H1 (cell line): ENCODE data around the gene UGT1A9. TPM values are rescaled to one million over a fixed set of nuclear protein-coding genes. Genes with fewer than 3 reads are reported as not detected.

Experiments
- CTCF ChIA-PET: fragments of 300-600 bp; sonication (Branson Sonifier 250); formaldehyde crosslinking; loops from one replicate; lab custom pipeline; 2021; ENCODE audit not compliant: partially characterized antibody; lab: Charles Lee
- POLR2A ChIA-PET: fragments of 300-600 bp; sonication (Branson Sonifier 250); formaldehyde crosslinking; loops from one replicate; lab custom pipeline; 2021; ENCODE audit warnings: inconsistent platforms; ENCODE audit not compliant: partially characterized antibody; lab: Charles Lee
- DNase-seq, 2 experiments: peaks; one replicate each; pipeline versions ENCODE4 v3.0.0 to v3.0.0-alpha.2; 2010 to 2022; ENCODE audit warnings: low spot score in 2 of 2, low read depth in 1 of 2, mixed read lengths in 1 of 2
- FAIRE-seq: peaks from 2 replicates; lab custom pipeline; 2011; peaks lifted over from hg19 to GRCh38; lab: Jason Lieb, UNC
- H2AFZ ChIP-seq: 2 replicates; pipeline ENCODE4 v1.8.1; 2012; ENCODE audit warnings: low read length, inconsistent platforms
- H2AK5ac ChIP-seq: 2 replicates; pipeline ENCODE4 v1.6.1; 2013; ENCODE audit warnings: low read depth, low read length
- H2BK120ac ChIP-seq: replicated peaks from 2 replicates; pipeline ENCODE3; 2013; ENCODE audit warnings: low read depth, low read length, inconsistent platforms
- H2BK12ac ChIP-seq: 2 replicates; pipeline ENCODE4 v1.6.1; 2013; ENCODE audit warnings: low read depth, low read length
- H2BK15ac ChIP-seq: 2 replicates; pipeline ENCODE4 v1.6.1; 2013; ENCODE audit warnings: low read length
- H2BK20ac ChIP-seq: 2 replicates; pipeline ENCODE4 v1.6.1; 2013; ENCODE audit warnings: low read length
- H2BK5ac ChIP-seq: 2 replicates; pipeline ENCODE4 v1.6.1; 2013; ENCODE audit warnings: low read depth, low read length
- H3K14ac ChIP-seq: 2 replicates; pipeline ENCODE4 v1.6.1; 2013; ENCODE audit warnings: inconsistent platforms; ENCODE audit not compliant: insufficient read length
- H3K18ac ChIP-seq: 2 replicates; pipeline ENCODE4 v1.6.1; 2013; ENCODE audit warnings: low read length; ENCODE audit errors: extremely low read depth
- H3K23ac ChIP-seq: 2 replicates; pipeline ENCODE4 v1.6.1; 2013; ENCODE audit warnings: inconsistent platforms; ENCODE audit not compliant: insufficient read length
- H3K23me2 ChIP-seq: 2 replicates; pipeline ENCODE4 v1.6.1; 2013; ENCODE audit warnings: low read depth, low read length
- H3K27ac ChIP-seq: 2 replicates; pipeline ENCODE4 v1.6.1; 2011; ENCODE audit warnings: low read depth, low read length, inconsistent platforms
- H3K27me3 ChIP-seq, 4 experiments: replicated peaks in 1 of 4; 1 replicate in 1 of 4; 2 replicates in 3 of 4; pipeline versions ENCODE4 v1.6.1 to v1.8.1; 2011 to 2013; ENCODE audit warnings: low read length in 3 of 4, mild to moderate bottlenecking in 3 of 4, inconsistent platforms in 2 of 4, mixed read lengths in 2 of 4, moderate library complexity in 1 of 4; ENCODE audit not compliant: control insufficient read depth in 3 of 4, insufficient read depth in 3 of 4; ENCODE audit errors: extremely low read depth in 1 of 4
- H3K36me3 ChIP-seq, 4 experiments: 2 replicates each; pipeline versions ENCODE4 v1.6.1 to v1.8.1; 2011 to 2013; ENCODE audit warnings: mild to moderate bottlenecking in 4 of 4, low read length in 3 of 4, moderate library complexity in 2 of 4, control low read depth in 1 of 4, inconsistent platforms in 1 of 4; ENCODE audit not compliant: insufficient read depth in 4 of 4, control insufficient read depth in 2 of 4
- H3K4ac ChIP-seq: replicated peaks from 2 replicates; pipeline ENCODE3; 2013; ENCODE audit warnings: low read length, low read depth, mixed read lengths, inconsistent platforms; ENCODE audit not compliant: insufficient read length
- H3K4me1 ChIP-seq, 4 experiments: replicated peaks in 1 of 4; 1 replicate in 1 of 4; 2 replicates in 3 of 4; pipeline versions ENCODE4 v1.6.1 to v1.8.1; 2011 to 2013; ENCODE audit warnings: low read length in 3 of 4, inconsistent platforms in 2 of 4, mixed read lengths in 1 of 4; ENCODE audit not compliant: insufficient read depth in 4 of 4, control insufficient read depth in 3 of 4
- H3K4me2 ChIP-seq, 2 experiments: 2 replicates each; pipeline versions ENCODE4 v1.6.1 to v1.8.1; 2011 to 2013; ENCODE audit warnings: low read depth in 2 of 2, low read length in 2 of 2, control low read depth in 1 of 2, inconsistent platforms in 1 of 2, mild to moderate bottlenecking in 1 of 2; ENCODE audit not compliant: insufficient read depth in 1 of 2
- H3K4me3 ChIP-seq, 4 experiments: fragments of 200-600, 300-600 bp in 1 of 4; sonication (generic), shearing (Covaris generic), sonication (Bioruptor Twin) in 1 of 4; 2 replicates each; pipeline versions ENCODE4 v1.5.1 to v1.8.1; 2011 to 2016; ENCODE audit warnings: low read length in 4 of 4, low read depth in 3 of 4, control low read depth in 2 of 4, inconsistent platforms in 2 of 4, mild to moderate bottlenecking in 2 of 4, mixed read lengths in 1 of 4, moderate library complexity in 1 of 4; ENCODE audit not compliant: insufficient read depth in 2 of 4; ENCODE audit errors: extremely low read depth in 1 of 4
- H3K56ac ChIP-seq: replicated peaks from 2 replicates; pipeline ENCODE3; 2013; ENCODE audit warnings: low read depth, mild to moderate bottlenecking, mixed read lengths, low read length, inconsistent platforms; ENCODE audit not compliant: insufficient read length
- H3K79me1 ChIP-seq: 2 replicates; pipeline ENCODE4 v1.6.1; 2013; ENCODE audit warnings: low read depth, low read length, control low read depth
- H3K79me2 ChIP-seq, 2 experiments: 2 replicates each; pipeline versions ENCODE4 v1.6.1 to v1.8.1; 2012 to 2013; ENCODE audit warnings: low read length in 2 of 2, mild to moderate bottlenecking in 2 of 2, inconsistent platforms in 1 of 2; ENCODE audit not compliant: insufficient read depth in 2 of 2, control insufficient read depth in 1 of 2
- H3K9ac ChIP-seq, 4 experiments: replicated peaks in 1 of 4; 1 replicate in 1 of 4; 2 replicates in 3 of 4; pipeline versions ENCODE4 v1.6.1 to v1.8.1; 2011 to 2013; ENCODE audit warnings: low read depth in 3 of 4, low read length in 3 of 4, control low read depth in 2 of 4, mild to moderate bottlenecking in 2 of 4, moderate library complexity in 2 of 4, inconsistent platforms in 1 of 4; ENCODE audit errors: extremely low read depth in 1 of 4
- H3K9me3 ChIP-seq, 2 experiments: 2 replicates each; pipeline versions ENCODE4 v1.6.1 to v1.8.1; 2012 to 2013; ENCODE audit warnings: mild to moderate bottlenecking in 2 of 2, moderate library complexity in 2 of 2, control low read depth in 1 of 2, inconsistent platforms in 1 of 2, low read depth in 1 of 2, low read length in 1 of 2, mixed read lengths in 1 of 2; ENCODE audit not compliant: insufficient read depth in 2 of 2
- H4K20me1 ChIP-seq, 2 experiments: replicated peaks in 1 of 2; 2 replicates each; pipeline versions ENCODE3 to v1.8.1; 2011 to 2013; ENCODE audit warnings: inconsistent platforms in 2 of 2, low read length in 2 of 2, mild to moderate bottlenecking in 1 of 2; ENCODE audit not compliant: insufficient read depth in 2 of 2, control insufficient read depth in 1 of 2
- H4K5ac ChIP-seq: 2 replicates; pipeline ENCODE4 v1.6.1; 2013; ENCODE audit warnings: low read length, low read depth, mixed read lengths, inconsistent platforms; ENCODE audit not compliant: insufficient read length
- H4K8ac ChIP-seq: 2 replicates; pipeline ENCODE4 v1.8.0; 2013; ENCODE audit warnings: mild to moderate bottlenecking, moderate library complexity, low read length, inconsistent platforms; ENCODE audit not compliant: insufficient read depth; ENCODE audit errors: extremely low read depth
- H4K91ac ChIP-seq: replicated peaks from 2 replicates; pipeline ENCODE3; 2013; ENCODE audit warnings: low read length, mixed read lengths, inconsistent platforms; ENCODE audit not compliant: insufficient read length
- ATF3 ChIP-seq: IDR thresholded peaks from 2 replicates; pipeline ENCODE4 v1.6.1; 2011; ENCODE audit warnings: low read depth, mild to moderate bottlenecking, low read length; ENCODE audit not compliant: insufficient read depth
- CEBPB ChIP-seq: IDR thresholded peaks from 2 replicates; pipeline ENCODE4 v1.6.1; 2012; ENCODE audit warnings: low read depth, low read length
- CHD2 ChIP-seq: IDR thresholded peaks from 2 replicates; pipeline ENCODE4 v1.6.1; 2012; ENCODE audit warnings: low read length, improper control_type of control experiment
- EP300 ChIP-seq, 2 experiments: IDR thresholded peaks; 1 replicate in 1 of 2; 2 replicates in 1 of 2; pipeline ENCODE4 v1.6.1; 2011 to 2012; ENCODE audit warnings: low read depth in 2 of 2, low read length in 2 of 2, mild to moderate bottlenecking in 2 of 2, borderline replicate concordance in 1 of 2, inconsistent platforms in 1 of 2, moderate library complexity in 1 of 2
- FOSL1 ChIP-seq: IDR thresholded peaks from 2 replicates; pipeline ENCODE4 v1.6.1; 2011; ENCODE audit warnings: mild to moderate bottlenecking, low read depth, low read length, moderate library complexity; ENCODE audit not compliant: insufficient read depth
- GTF2F1 ChIP-seq: IDR thresholded peaks from 2 replicates; pipeline ENCODE4 v1.6.1; 2012; ENCODE audit warnings: low read depth, low read length, improper control_type of control experiment, borderline replicate concordance
- JUND ChIP-seq: IDR thresholded peaks from 2 replicates; pipeline ENCODE4 v1.6.1; 2011; ENCODE audit warnings: mild to moderate bottlenecking, improper control_type of control experiment, low read length
- PHF8 ChIP-seq: fragments of 200-600 bp; sonication (generic); conservative IDR thresholded peaks from 2 replicates; pipeline ENCODE4 v1.7.1; 2012; ENCODE audit warnings: low read depth, mild to moderate bottlenecking, inconsistent platforms, low read length, moderate library complexity
- POU5F1 ChIP-seq: IDR thresholded peaks from 2 replicates; pipeline ENCODE4 v1.6.1; 2011; ENCODE audit warnings: low read depth, mild to moderate bottlenecking, low read length, moderate library complexity
- RXRA ChIP-seq: IDR thresholded peaks from 2 replicates; pipeline ENCODE4 v1.6.1; 2011; ENCODE audit warnings: low read depth, mild to moderate bottlenecking, low read length, moderate library complexity; ENCODE audit not compliant: insufficient read depth
- SAP30 ChIP-seq: fragments of 300-600 bp; sonication (generic); IDR thresholded peaks from 2 replicates; pipeline ENCODE4 v1.7.1; 2012; ENCODE audit warnings: low read length, moderate library complexity, mild to moderate bottlenecking, inconsistent platforms; ENCODE audit not compliant: insufficient read depth, insufficient replicate concordance
- SIRT6 ChIP-seq: IDR thresholded peaks from one replicate; pipeline ENCODE4 v1.7.1; 2012; ENCODE audit warnings: low read length, inconsistent platforms
- YY1 ChIP-seq: IDR thresholded peaks from 2 replicates; pipeline ENCODE4 v1.6.1; 2011; ENCODE audit warnings: low read depth, mild to moderate bottlenecking, low read length
- ZNF274 ChIP-seq: IDR thresholded peaks from 2 replicates; pipeline ENCODE4 v1.7.0; 2012; ENCODE audit warnings: low read length, borderline replicate concordance; ENCODE audit errors: extremely low read depth
- WGBS, 2 experiments: shearing (Covaris generic) in 1 of 2; methylation state at CpG; one replicate each; pipeline versions ENCODE4 v1.1.6 to v1.1.7; 2013 to 2015; ENCODE audit warnings: low lambda C conversion rate in 2 of 2, mixed read lengths in 2 of 2, inconsistent platforms in 1 of 2, low coverage in 1 of 2, missing lambda C conversion rate in 1 of 2; ENCODE audit not compliant: insufficient replicate concordance in 2 of 2, insufficient coverage in 1 of 2, insufficient read length in 1 of 2; ENCODE audit errors: extremely low coverage in 1 of 2, missing lambda C conversion rate in 1 of 2; 5-methylcytosine and 5-hydroxymethylcytosine counted together
- polyA plus RNA-seq, 7 experiments: library from polyadenylated mRNA; depleted of rRNA in 3 of 7; stranded (reverse) in 5 of 7; unstranded in 2 of 7; fragments of >200 nt in 5 of 7; fragments of 200-250 nt in 2 of 7; gene quantifications; 1 replicate in 5 of 7; 2 replicates in 1 of 7; 4 replicates in 1 of 7; pipeline versions ENCODE4 v1.2.1 to v1.2.3, GENCODE V29; 2011 to 2013; ENCODE audit warnings: missing spikeins in 2 of 7, mixed read lengths in 2 of 7
- total RNA-seq: library from RNA; stranded (reverse); fragmentation: NEBNext Ultra II Directional; extraction: Animal tissue kit (Norgen Biotek cat#: 25700); gene quantifications from 2 replicates; pipeline ENCODE4 v1.2.1, GENCODE V29; 2021

Gene UGT1A9
- total and polyA plus RNA-seq, 2 of the 8 experiments (the other 6 are each of a cell fraction or from before 2014, with no cell fraction given) = not detected

DNA sequence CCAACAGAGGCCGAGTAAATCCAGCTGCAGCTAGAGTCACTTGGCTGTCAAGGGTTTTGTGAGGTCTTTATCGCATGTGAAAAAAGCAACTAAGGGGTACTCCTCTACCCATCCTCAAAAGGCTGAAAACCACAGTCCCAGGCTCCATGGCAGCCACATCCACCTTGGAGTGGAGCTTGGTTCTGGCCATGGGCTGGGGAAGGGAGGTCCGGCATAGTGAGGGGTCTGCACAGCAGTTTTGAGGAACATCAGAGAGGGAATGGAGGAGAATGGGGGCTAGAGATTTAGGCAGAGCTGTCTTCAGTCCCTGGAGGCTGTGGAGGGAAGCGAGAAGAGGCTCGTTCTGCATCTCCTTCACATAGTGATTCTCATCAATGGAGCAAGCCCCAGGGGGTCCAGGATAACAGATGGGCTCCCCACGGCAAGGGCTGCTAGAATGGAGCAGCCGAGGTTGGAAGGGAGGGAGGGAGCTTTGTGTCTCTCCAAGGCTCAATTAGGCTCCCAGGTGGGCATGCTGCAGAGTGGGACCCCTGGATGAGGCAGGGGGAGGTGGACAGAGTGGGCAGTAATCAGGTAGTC, 127.5 kb downstream of the UGT1A9 start:
- no peak overlapping the region for H3K23ac ChIP-seq
- H3K79me1 ChIP-seq = no peaks in the 10 kb centered on the region
- no peaks in the 10 kb centered on the region for H3K79me2 ChIP-seq
- H3K4ac ChIP-seq = no peak overlapping the region
- DNase-seq (peak in 1 of 2 experiments; percentile 39), FAIRE-seq (no peak)
- no peak overlapping the region for H3K9ac ChIP-seq
- peaks cover 0 to 4% of the 10 kb centered on the region in 2 experiments; a peak in 3 of 4 replicates for H3K9me3 ChIP-seq
- ChIA-PET CTCF (no interaction called here), POLR2A (no interaction called here)
- no peak overlapping the region for H4K5ac ChIP-seq
- H4K91ac ChIP-seq = no peak overlapping the region
- no peak overlapping the region for H2BK15ac ChIP-seq
- H2AFZ ChIP-seq = no peak overlapping the region
- H3K27ac ChIP-seq = no peak overlapping the region
- H3K18ac ChIP-seq = no peak overlapping the region; the same call in 1 of the 2 replicates
- no peak overlapping the region for H3K14ac ChIP-seq
- no peak overlapping the region for H2BK5ac ChIP-seq
- H3K56ac ChIP-seq = no peak overlapping the region
- no peak overlapping the region for H3K4me3 ChIP-seq
- H2BK120ac ChIP-seq = no peak overlapping the region
- 73% methylated on average over 7 of the region's 7 CpGs; no CpG with 5 or more reads in 1 of the 2 experiments for WGBS, 2 experiments
- H3K36me3 ChIP-seq = no peaks in the 10 kb centered on the region
- no peaks in the 10 kb centered on the region for H4K20me1 ChIP-seq
- H3K23me2 ChIP-seq = no peaks in the 10 kb centered on the region
- no peak overlapping the region for H2BK20ac ChIP-seq
- H3K4me2 ChIP-seq = no peak overlapping the region
- H2BK12ac ChIP-seq = no peak overlapping the region
- H2AK5ac ChIP-seq = no peak overlapping the region
- H4K8ac ChIP-seq = no peak overlapping the region
- H3K27me3 ChIP-seq = no peaks in the 10 kb centered on the region
- no peaks in the 10 kb centered on the region for H3K4me1 ChIP-seq
- TF ChIP-seq GTF2F1 (no peak), PHF8 (no peak), JUND (no peak), YY1 (no peak), ATF3 (no peak), POU5F1 (no peak), EP300 (IDR thresholded peaks at IDR 0.05; ENCODE audit: borderline replicate concordance in 1 of 2, low read depth in 2 of 2, low read length in 2 of 2) (no peak), CEBPB (no peak), RXRA (no peak), CHD2 (no peak), SAP30 (no peak), ZNF274 (no peak), SIRT6 (no peak), FOSL1 (no peak)
